ENCODE measurements around the gene RAPGEF1.

- peak; percentile 72 to 90 for TF ChIP-seq CTCF (IDR thresholded peaks at IDR 0.05; ENCODE audit: extremely low read depth in 1 of 2, insufficient read depth in 1 of 2, low read depth in 1 of 2, low read length in 2 of 2)
- TF ChIP-seq POLR2AphosphoS5 (IDR thresholded peaks at IDR 0.05; ENCODE audit: insufficient read depth, low read depth, low read length) = peak; percentile 45
- TF ChIP-seq EZH2 (IDR thresholded peaks at IDR 0.05; ENCODE audit: borderline replicate concordance, low read depth, low read length, severe bottlenecking) = no peak
- TF ChIP-seq POLR2A (IDR thresholded peaks at IDR 0.05; ENCODE audit: low read depth, low read length) = no peak
- TF ChIP-seq MAX (IDR thresholded peaks at IDR 0.05; ENCODE audit: insufficient read depth, insufficient read length) = no peak
- no peak for TF ChIP-seq FOS (IDR thresholded peaks at IDR 0.05; ENCODE audit: borderline replicate concordance, insufficient read depth, low read length)
- no peak for TF ChIP-seq MYC (IDR thresholded peaks at IDR 0.05; ENCODE audit: low read depth, low read length)
- no peak for TF ChIP-seq JUN (IDR thresholded peaks at IDR 0.05; ENCODE audit: borderline replicate concordance, insufficient read depth, insufficient read length, low read depth)
These were observed 148.7 kb downstream of the RAPGEF1 start for GRCh38 chr9:131590907-131591844.
